H9 (cell line): Measurements from ENCODE around the gene DOCK9. TPM values are rescaled to one million over a fixed set of nuclear protein-coding genes. Genes with fewer than 3 reads are reported as not detected.

Source experiments
- DNase-seq: peaks from one replicate; pipeline ENCODE4 v3.0.0-alpha.2; 2017
- H2AFZ ChIP-seq: one replicate; pipeline ENCODE4 v1.6.1; 2013; ENCODE audit warnings: mild to moderate bottlenecking, low read length, control low read depth, moderate library complexity
- H2AK5ac ChIP-seq: 2 replicates; pipeline ENCODE4 v1.6.1; 2013; ENCODE audit warnings: low read length, control low read depth, mixed read lengths; ENCODE audit not compliant: insufficient read length
- H2BK120ac ChIP-seq: one replicate; pipeline ENCODE4 v1.6.1; 2013; ENCODE audit warnings: low read depth, mild to moderate bottlenecking, low read length, control low read depth, inconsistent platforms; ENCODE audit not compliant: poor library complexity, severe bottlenecking
- H2BK12ac ChIP-seq: 2 replicates; pipeline ENCODE4 v1.6.1; 2013; ENCODE audit warnings: low read length, control low read depth, mixed read lengths, low read depth; ENCODE audit not compliant: insufficient read length
- H2BK15ac ChIP-seq: 2 replicates; pipeline ENCODE4 v1.6.1; 2013; ENCODE audit warnings: low read depth, low read length, control low read depth
- H2BK20ac ChIP-seq: one replicate; pipeline ENCODE4 v1.6.1; 2013; ENCODE audit warnings: low read depth, mild to moderate bottlenecking, low read length, control low read depth, inconsistent platforms; ENCODE audit not compliant: poor library complexity, severe bottlenecking
- H2BK5ac ChIP-seq: 2 replicates; pipeline ENCODE4 v1.6.1; 2013; ENCODE audit warnings: low read length, control low read depth, mixed read lengths; ENCODE audit not compliant: insufficient read length
- H3K14ac ChIP-seq: 2 replicates; pipeline ENCODE4 v1.6.1; 2013; ENCODE audit warnings: low read length, control low read depth; ENCODE audit not compliant: insufficient read depth
- H3K18ac ChIP-seq: 2 replicates; pipeline ENCODE4 v1.6.1; 2013; ENCODE audit warnings: low read depth, mild to moderate bottlenecking, mixed read lengths, low read length, control low read depth; ENCODE audit not compliant: insufficient read length
- H3K23ac ChIP-seq: 2 replicates; pipeline ENCODE4 v1.6.1; 2013; ENCODE audit warnings: low read length, control low read depth, mixed read lengths, low read depth; ENCODE audit not compliant: insufficient read length
- H3K23me2 ChIP-seq: 2 replicates; pipeline ENCODE4 v1.6.1; 2013; ENCODE audit warnings: low read depth, mild to moderate bottlenecking, mixed read lengths, low read length, control low read depth; ENCODE audit not compliant: insufficient read length, poor library complexity, severe bottlenecking
- H3K27ac ChIP-seq: 2 replicates; pipeline ENCODE4 v1.5.1; 2013; ENCODE audit warnings: low read length, control low read depth, mixed read lengths, low read depth; ENCODE audit not compliant: insufficient read length
- H3K27me3 ChIP-seq: 2 replicates; pipeline ENCODE4 v1.6.1; 2013; ENCODE audit warnings: low read length, control low read depth, inconsistent platforms; ENCODE audit not compliant: insufficient read depth
- H3K4ac ChIP-seq: 2 replicates; pipeline ENCODE4 v1.6.1; 2013; ENCODE audit warnings: low read depth, mild to moderate bottlenecking, control low read depth, inconsistent platforms, low read length, moderate library complexity
- H3K4me1 ChIP-seq: 2 replicates; pipeline ENCODE4 v1.6.1; 2013; ENCODE audit warnings: low read length, control low read depth, inconsistent platforms; ENCODE audit not compliant: insufficient read depth
- H3K4me2 ChIP-seq: 2 replicates; pipeline ENCODE4 v1.6.1; 2013; ENCODE audit warnings: low read length, control low read depth, mixed read lengths; ENCODE audit not compliant: insufficient read length, insufficient read depth
- H3K56ac ChIP-seq: 2 replicates; pipeline ENCODE4 v1.6.1; 2013; ENCODE audit warnings: low read depth, mild to moderate bottlenecking, mixed read lengths, low read length, control low read depth; ENCODE audit not compliant: insufficient read length
- H3K79me1 ChIP-seq: 2 replicates; pipeline ENCODE4 v1.6.1; 2013; ENCODE audit warnings: low read depth, mild to moderate bottlenecking, moderate library complexity, low read length, control low read depth, inconsistent platforms; ENCODE audit not compliant: insufficient read depth, poor library complexity, severe bottlenecking
- H3K79me2 ChIP-seq: 2 replicates; pipeline ENCODE4 v1.6.1; 2013; ENCODE audit warnings: low read length, control low read depth, inconsistent platforms; ENCODE audit not compliant: insufficient read depth
- H3K9ac ChIP-seq: 2 replicates; pipeline ENCODE4 v1.6.1; 2013; ENCODE audit warnings: low read length, control low read depth, mixed read lengths; ENCODE audit not compliant: insufficient read length; ENCODE audit errors: extremely low read depth
- H3K9me3 ChIP-seq: one replicate; pipeline ENCODE4 v1.6.1; 2013; ENCODE audit warnings: low read depth, low read length, inconsistent platforms; ENCODE audit not compliant: control insufficient read depth
- H3T11ph ChIP-seq: one replicate; pipeline ENCODE4 v1.6.1; 2013; ENCODE audit warnings: mild to moderate bottlenecking, low read length, control low read depth, inconsistent platforms
- H4K20me1 ChIP-seq: one replicate; pipeline ENCODE4 v1.6.1; 2013; ENCODE audit not compliant: control insufficient read depth, insufficient read length, insufficient read depth
- H4K5ac ChIP-seq: 2 replicates; pipeline ENCODE4 v1.6.1; 2013; ENCODE audit warnings: low read depth, mild to moderate bottlenecking, mixed read lengths, low read length, control low read depth; ENCODE audit not compliant: insufficient read length
- H4K8ac ChIP-seq: replicated peaks from 2 replicates; pipeline ENCODE4 v1.6.1; 2013; ENCODE audit warnings: low read length, control low read depth, mixed read lengths, low read depth; ENCODE audit not compliant: insufficient read length
- H4K91ac ChIP-seq: 2 replicates; pipeline ENCODE4 v1.6.1; 2013; ENCODE audit warnings: low read depth, mild to moderate bottlenecking, moderate library complexity, mixed read lengths, low read length, control low read depth; ENCODE audit not compliant: insufficient read length
- H3K27ac Mint-ChIP-seq, 3 experiments: 2 replicates in 2 of 3; 3 replicates in 1 of 3; pipeline ENCODE4 v1.8.0; 2020 to 2021; ENCODE audit warnings: mixed read lengths in 3 of 3, mild to moderate bottlenecking in 1 of 3, moderate library complexity in 1 of 3
- H3K27me3 Mint-ChIP-seq: 2 replicates; pipeline ENCODE4 v1.8.0; 2021; ENCODE audit warnings: low read depth, mild to moderate bottlenecking, moderate library complexity, mixed read lengths
- H3K36me3 Mint-ChIP-seq, 3 experiments: 2 replicates in 2 of 3; 3 replicates in 1 of 3; pipeline ENCODE4 v1.8.0; 2020 to 2021; ENCODE audit warnings: low read depth in 3 of 3, mixed read lengths in 3 of 3; ENCODE audit not compliant: insufficient read depth in 1 of 3
- H3K4me1 Mint-ChIP-seq, 2 experiments: 2 replicates each; pipeline ENCODE4 v1.8.0; 2020; ENCODE audit warnings: mixed read lengths in 2 of 2
- H3K4me3 Mint-ChIP-seq, 2 experiments: 2 replicates in 1 of 2; 3 replicates in 1 of 2; pipeline ENCODE4 v1.8.0; 2020 to 2021; ENCODE audit warnings: mild to moderate bottlenecking in 2 of 2, mixed read lengths in 2 of 2, moderate library complexity in 1 of 2
- H3K9me3 Mint-ChIP-seq, 2 experiments: 2 replicates in 1 of 2; 3 replicates in 1 of 2; pipeline ENCODE4 v1.8.0; 2020; ENCODE audit warnings: mild to moderate bottlenecking in 2 of 2, mixed read lengths in 2 of 2, moderate library complexity in 1 of 2
- WGBS: extraction: QIAGEN DNeasy Blood & Tissue Kit; methylation state at CpG from one replicate; pipeline ENCODE4 v1.1.7; 2013; ENCODE audit warnings: missing lambda C conversion rate, low lambda C conversion rate, mixed read lengths; ENCODE audit not compliant: insufficient read length; ENCODE audit errors: extremely low coverage; 5-methylcytosine and 5-hydroxymethylcytosine counted together
- total RNA-seq: library from RNA; stranded (reverse); gene quantifications from 2 replicates; pipeline ENCODE4 v1.2.1, GENCODE V29; 2021
- TF ChIP-seq, protein P1 (sequence below): fragments of 200-600 bp; sonication (generic); conservative IDR thresholded peaks from 3 replicates; pipeline ENCODE4 v1.8.0; 2021; ENCODE audit warnings: antibody characterized with exemption, mild to moderate bottlenecking

DOCK9 gene
- total RNA-seq, 1 experiment from 2014 or later, result 23.0 TPM

DNA sequence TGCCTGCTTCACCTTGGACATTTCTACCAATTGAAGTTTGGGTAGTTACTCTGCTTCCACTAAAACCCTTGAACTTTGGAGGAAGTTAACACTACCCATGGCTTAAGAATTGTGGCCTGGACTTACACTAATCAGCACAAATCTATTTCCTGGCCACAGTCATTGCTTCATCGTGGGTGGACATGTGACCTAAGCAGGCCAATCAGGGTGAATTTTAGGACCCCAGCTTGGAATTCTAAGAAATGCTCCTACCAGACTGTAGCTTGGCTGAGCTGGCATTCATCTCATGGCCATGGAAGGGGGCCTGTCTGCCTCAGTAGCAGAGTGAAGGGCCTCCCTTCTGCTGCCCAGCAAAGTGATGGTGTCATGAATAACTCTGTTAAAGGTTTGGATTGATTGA lies 167.1 kb downstream of the DOCK9 start:
- Histone ChIP-seq H3K27me3 (no peaks in the 10 kb centered on the region), H3K14ac (no peak overlapping the region), H4K5ac (no peak overlapping the region), H2BK12ac (no peak overlapping the region), H3K27ac (no peak overlapping the region), H3K4me2 (no peak overlapping the region), H2BK20ac (no peak overlapping the region), H3K18ac (no peak overlapping the region), H4K91ac (no peak overlapping the region), H3K4me1 (peaks cover 6% of the 10 kb centered on the region; the same call in 1 of the 2 replicates), H2AFZ (no peak overlapping the region), H3K79me1 (no peaks in the 10 kb centered on the region), H3K9me3 (no peaks in the 10 kb centered on the region), H4K8ac (no peak overlapping the region), H3T11ph (no peak overlapping the region), H3K23ac (no peak overlapping the region), H3K9ac (no peak overlapping the region), H4K20me1 (no peaks in the 10 kb centered on the region), H3K79me2 (no peaks in the 10 kb centered on the region), H3K23me2 (no peaks in the 10 kb centered on the region), H2AK5ac (no peak overlapping the region), H3K4ac (no peak overlapping the region), H2BK120ac (no peak overlapping the region), H3K56ac (no peak overlapping the region), H2BK15ac (no peak overlapping the region), H2BK5ac (no peak overlapping the region)
- Mint-ChIP-seq H3K27me3 (no peaks in the 10 kb centered on the region), H3K27ac (no peak overlapping the region), H3K4me1 (peaks cover 15 to 20% of the 10 kb centered on the region in 2 experiments), H3K36me3 (peaks cover 0 to 4% (median 4%) of the 10 kb centered on the region in 3 experiments; a peak in 3 of 7 replicates), H3K4me3 (no peak overlapping the region), H3K9me3 (no peaks in the 10 kb centered on the region)
- DNase-seq, result no peak
- TF ChIP-seq, protein P1, sequence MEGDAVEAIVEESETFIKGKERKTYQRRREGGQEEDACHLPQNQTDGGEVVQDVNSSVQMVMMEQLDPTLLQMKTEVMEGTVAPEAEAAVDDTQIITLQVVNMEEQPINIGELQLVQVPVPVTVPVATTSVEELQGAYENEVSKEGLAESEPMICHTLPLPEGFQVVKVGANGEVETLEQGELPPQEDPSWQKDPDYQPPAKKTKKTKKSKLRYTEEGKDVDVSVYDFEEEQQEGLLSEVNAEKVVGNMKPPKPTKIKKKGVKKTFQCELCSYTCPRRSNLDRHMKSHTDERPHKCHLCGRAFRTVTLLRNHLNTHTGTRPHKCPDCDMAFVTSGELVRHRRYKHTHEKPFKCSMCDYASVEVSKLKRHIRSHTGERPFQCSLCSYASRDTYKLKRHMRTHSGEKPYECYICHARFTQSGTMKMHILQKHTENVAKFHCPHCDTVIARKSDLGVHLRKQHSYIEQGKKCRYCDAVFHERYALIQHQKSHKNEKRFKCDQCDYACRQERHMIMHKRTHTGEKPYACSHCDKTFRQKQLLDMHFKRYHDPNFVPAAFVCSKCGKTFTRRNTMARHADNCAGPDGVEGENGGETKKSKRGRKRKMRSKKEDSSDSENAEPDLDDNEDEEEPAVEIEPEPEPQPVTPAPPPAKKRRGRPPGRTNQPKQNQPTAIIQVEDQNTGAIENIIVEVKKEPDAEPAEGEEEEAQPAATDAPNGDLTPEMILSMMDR, result no peak
- WGBS, result no CpG with 5 or more reads among the region's 1 CpG
